ENCODE results near the gene MEX3A.
"Not testable (repeated sequence)": the region's sequence is repeated elsewhere in the genome, so short reads cannot be mapped to it uniquely, and the experiment has no call there.

GRCh38 chr1:156121005-156121404, 38.7 kb upstream of the MEX3A start:
- TF ChIP-seq, protein P1, sequence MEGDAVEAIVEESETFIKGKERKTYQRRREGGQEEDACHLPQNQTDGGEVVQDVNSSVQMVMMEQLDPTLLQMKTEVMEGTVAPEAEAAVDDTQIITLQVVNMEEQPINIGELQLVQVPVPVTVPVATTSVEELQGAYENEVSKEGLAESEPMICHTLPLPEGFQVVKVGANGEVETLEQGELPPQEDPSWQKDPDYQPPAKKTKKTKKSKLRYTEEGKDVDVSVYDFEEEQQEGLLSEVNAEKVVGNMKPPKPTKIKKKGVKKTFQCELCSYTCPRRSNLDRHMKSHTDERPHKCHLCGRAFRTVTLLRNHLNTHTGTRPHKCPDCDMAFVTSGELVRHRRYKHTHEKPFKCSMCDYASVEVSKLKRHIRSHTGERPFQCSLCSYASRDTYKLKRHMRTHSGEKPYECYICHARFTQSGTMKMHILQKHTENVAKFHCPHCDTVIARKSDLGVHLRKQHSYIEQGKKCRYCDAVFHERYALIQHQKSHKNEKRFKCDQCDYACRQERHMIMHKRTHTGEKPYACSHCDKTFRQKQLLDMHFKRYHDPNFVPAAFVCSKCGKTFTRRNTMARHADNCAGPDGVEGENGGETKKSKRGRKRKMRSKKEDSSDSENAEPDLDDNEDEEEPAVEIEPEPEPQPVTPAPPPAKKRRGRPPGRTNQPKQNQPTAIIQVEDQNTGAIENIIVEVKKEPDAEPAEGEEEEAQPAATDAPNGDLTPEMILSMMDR (IDR thresholded peaks at IDR 0.05; ENCODE audit: control extremely low read depth in 1 of 3, insufficient read depth in 1 of 3, low read depth in 1 of 3, low read length in 3 of 3), result not testable (repeated sequence)
- not testable (repeated sequence) for TF ChIP-seq CEBPB (IDR thresholded peaks at IDR 0.05; ENCODE audit: low read depth, low read length); RAD21 (IDR thresholded peaks at IDR 0.05 in 1 of 2, conservative IDR thresholded peaks at IDR 0.05 in 1 of 2; ENCODE audit: low read depth in 2 of 2, low read length in 2 of 2); RFX5 (IDR thresholded peaks at IDR 0.05; ENCODE audit: borderline replicate concordance, low read depth, low read length); EP300 (IDR thresholded peaks at IDR 0.05; ENCODE audit: borderline replicate concordance in 1 of 2, low read depth in 2 of 2, low read length in 2 of 2); JUND (IDR thresholded peaks at IDR 0.05; ENCODE audit: low read length); KDM5A (IDR thresholded peaks at IDR 0.05; ENCODE audit: low read length); GTF2F1 (IDR thresholded peaks at IDR 0.05; ENCODE audit: borderline replicate concordance, low read depth, low read length); HDAC6 (IDR thresholded peaks at IDR 0.05; ENCODE audit: low read depth, low read length); POLR2A (IDR thresholded peaks at IDR 0.05; ENCODE audit: control extremely low read depth in 1 of 2, low read depth in 2 of 2, low read length in 2 of 2); ASH2L (IDR thresholded peaks at IDR 0.05; ENCODE audit: low read length)

Measured in H1 (cell line).